GM12878 (cell line): ENCODE measurements around the gene CFAP53. TPM values are rescaled to one million over a fixed set of nuclear protein-coding genes. Genes with fewer than 3 reads are reported as not detected.
A peak's percentile ranks its signal among the peaks of the same experiment; 100 is the strongest.

Source experiments
- ATAC-seq: fragments of 200-7000 bp; cut with Tn5 transposase; 3 replicates; pipeline ENCODE4 v1.9.1; 2020; ENCODE audit warnings: mild to moderate bottlenecking, moderate library complexity
- BruUV-seq: library from RNA; stranded (reverse); fragments of 400-500 nt; replicated peaks from 2 replicates; lab custom pipeline; 2021; lab: Mats Ljungman, UMichigan
- CTCF ChIA-PET: fragments of 300-600 bp; sonication (Branson Sonifier 250); formaldehyde crosslinking; extraction: SDS; loops from one replicate; lab custom pipeline; 2021; ENCODE audit warnings: inconsistent platforms; lab: Yijun Ruan, JAX
- POLR2A ChIA-PET: fragments of 350-600 bp; formaldehyde crosslinking; extraction: SDS; loops from one replicate; lab custom pipeline; 2021; ENCODE audit warnings: inconsistent platforms; lab: Charles Lee
- RAD21 ChIA-PET: fragments of 300-600 bp; sonication (Branson Sonifier 250); formaldehyde crosslinking; loops from one replicate; lab custom pipeline; 2023; ENCODE audit warnings: antibody characterized with exemption; ENCODE audit not compliant: unreplicated experiment; lab: Charles Lee
- SMC1A ChIA-PET: fragments of 300-600 bp; sonication (Branson Sonifier 250); formaldehyde crosslinking; loops from one replicate; lab custom pipeline; 2023; ENCODE audit not compliant: unreplicated experiment, uncharacterized antibody; lab: Charles Lee
- DNase-seq: peaks from one replicate; pipeline ENCODE4 v3.0.0-alpha.2; 2011; ENCODE audit warnings: low read depth, low spot score
- FAIRE-seq: peaks from 3 replicates; lab custom pipeline; 2011; peaks lifted over from hg19 to GRCh38; lab: Jason Lieb, UNC
- H2AFZ ChIP-seq: 2 replicates; pipeline ENCODE4 v1.6.0; 2011; ENCODE audit warnings: low read depth, low read length, control low read depth; ENCODE audit not compliant: control insufficient read depth
- H3K27ac ChIP-seq: 2 replicates; pipeline ENCODE4 v1.5.1; 2011; ENCODE audit warnings: control low read depth; ENCODE audit not compliant: control insufficient read depth, insufficient read depth
- H3K27me3 ChIP-seq, 2 experiments: replicated peaks in 1 of 2; 2 replicates each; pipeline versions ENCODE4 v1.6.0 to v1.6.1; 2011; ENCODE audit warnings: low read length in 1 of 2; ENCODE audit not compliant: control insufficient read depth in 2 of 2, insufficient read depth in 2 of 2
- H3K36me3 ChIP-seq, 2 experiments: 2 replicates each; pipeline ENCODE4 v1.5.1; 2011; ENCODE audit warnings: low read length in 1 of 2; ENCODE audit not compliant: control insufficient read depth in 2 of 2, insufficient read depth in 2 of 2
- H3K4me1 ChIP-seq: 2 replicates; pipeline ENCODE4 v1.6.1; 2011; ENCODE audit warnings: mild to moderate bottlenecking, low read length, moderate library complexity, mixed read lengths; ENCODE audit not compliant: control insufficient read depth, insufficient read depth
- H3K4me2 ChIP-seq: 2 replicates; pipeline ENCODE4 v1.6.0; 2011; ENCODE audit warnings: control low read depth; ENCODE audit not compliant: control insufficient read depth, insufficient read depth
- H3K4me3 ChIP-seq: fragments of 200-600 bp; sonication (generic); 2 replicates; pipeline ENCODE4 v1.5.1; 2016
- H3K79me2 ChIP-seq: 2 replicates; pipeline ENCODE4 v1.6.0; 2011; ENCODE audit warnings: low read length; ENCODE audit not compliant: control insufficient read depth, insufficient read depth
- H3K9ac ChIP-seq: 2 replicates; pipeline ENCODE4 v1.8.0; 2011; ENCODE audit warnings: low read length, control low read depth, mixed read lengths; ENCODE audit not compliant: control insufficient read depth, insufficient read depth
- H3K9me3 ChIP-seq: replicated peaks from 3 replicates; pipeline ENCODE4 v1.5.1; 2011; ENCODE audit warnings: mild to moderate bottlenecking, low read length; ENCODE audit not compliant: control insufficient read depth, insufficient read depth
- H4K20me1 ChIP-seq: 2 replicates; pipeline ENCODE4 v1.6.0; 2011; ENCODE audit not compliant: control insufficient read depth, insufficient read depth
- CEBPB ChIP-seq, 2 experiments: fragments of 150-350 bp in 1 of 2; IDR thresholded peaks; 2 replicates each; pipeline ENCODE4 v1.6.1; 2012 to 2014; ENCODE audit warnings: low read depth in 2 of 2, low read length in 2 of 2, borderline replicate concordance in 1 of 2, inconsistent platforms in 1 of 2
- CREB1 ChIP-seq: IDR thresholded peaks from 2 replicates; pipeline ENCODE4 v1.6.1; 2012; ENCODE audit warnings: low read depth, mild to moderate bottlenecking, inconsistent platforms
- HCFC1 ChIP-seq: fragments of 150-350 bp; IDR thresholded peaks from 2 replicates; pipeline ENCODE4 v1.6.1; 2014; ENCODE audit warnings: low read length
- IKZF2 ChIP-seq, 2 experiments: fragments of 450-650 bp; IDR thresholded peaks; 2 replicates each; pipeline ENCODE4 v1.6.1; 2017; ENCODE audit warnings: mild to moderate bottlenecking in 2 of 2, moderate library complexity in 2 of 2
- MTA3 ChIP-seq: IDR thresholded peaks from 2 replicates; pipeline ENCODE4 v1.6.1; 2012; ENCODE audit warnings: low read length, inconsistent platforms, borderline replicate concordance
- MYC ChIP-seq: IDR thresholded peaks from 2 replicates; pipeline ENCODE4 v1.6.1; 2011; ENCODE audit warnings: mild to moderate bottlenecking, low read length, moderate library complexity, inconsistent platforms; ENCODE audit not compliant: insufficient read depth, insufficient replicate concordance, insufficient read length, severe bottlenecking
- NR2C1 ChIP-seq: fragments of 450-650 bp; IDR thresholded peaks from 2 replicates; pipeline ENCODE4 v1.6.1; 2017; ENCODE audit warnings: antibody characterized with exemption, mild to moderate bottlenecking, moderate library complexity
- POLR2A ChIP-seq: IDR thresholded peaks from 2 replicates; pipeline ENCODE4 v1.6.1; 2011; ENCODE audit warnings: low read depth, mild to moderate bottlenecking, low read length
- RB1 ChIP-seq: fragments of 450-650 bp; formaldehyde crosslinking; IDR thresholded peaks from 2 replicates; pipeline ENCODE4 v1.6.1; 2017; ENCODE audit warnings: mild to moderate bottlenecking, borderline replicate concordance
- SMARCA5 ChIP-seq: fragments of 450-650 bp; IDR thresholded peaks from 2 replicates; pipeline ENCODE4 v1.6.1; 2017; ENCODE audit warnings: mild to moderate bottlenecking
- SRF ChIP-seq, 2 experiments: IDR thresholded peaks; 2 replicates each; pipeline ENCODE4 v1.6.1; 2011; ENCODE audit warnings: low read depth in 2 of 2, low read length in 2 of 2, mild to moderate bottlenecking in 1 of 2, moderate library complexity in 1 of 2
- ZNF384 ChIP-seq: IDR thresholded peaks from 2 replicates; pipeline ENCODE4 v1.6.1; 2012; ENCODE audit warnings: low read depth, mild to moderate bottlenecking, low read length, improper control_type of control experiment, borderline replicate concordance
- ZNF592 ChIP-seq: fragments of 450-650 bp; IDR thresholded peaks from 2 replicates; pipeline ENCODE4 v1.6.1; 2017; ENCODE audit warnings: mild to moderate bottlenecking, moderate library complexity
- WGBS: methylation state at CpG from one replicate; pipeline ENCODE4 v1.1.6; 2016; ENCODE audit warnings: low lambda C conversion rate; ENCODE audit not compliant: insufficient replicate concordance, insufficient coverage; ENCODE audit errors: missing lambda C conversion rate; 5-methylcytosine and 5-hydroxymethylcytosine counted together
- in situ Hi-C: fragments of 300-500 bp; cut with MboI; formaldehyde crosslinking; loops from 9 replicates; pipeline ENCODE4 v1.14.3; 2018; ENCODE audit warnings: mixed read lengths
- intact Hi-C: fragments of 100-400 bp; cut with micrococcal nuclease; formaldehyde crosslinking; loops from one replicate; pipeline ENCODE4 v1.14.2; 2022; ENCODE audit not compliant: unreplicated experiment
- polyA plus RNA-seq, 11 experiments: library from polyadenylated mRNA; depleted of rRNA in 4 of 11; unstranded in 6 of 11; stranded (reverse) in 5 of 11; fragments of >200 nt; fragmentation: Nextera tagmentation in 4 of 11; fragmentation: Illumina TruSeq in 1 of 11; extraction: Ambion mirVana in 4 of 11; extraction: Trizol in 1 of 11; gene quantifications; 1 replicate in 1 of 11; 2 replicates in 10 of 11; pipeline versions ENCODE4 v1.2.1 to v1.2.3, GENCODE V29; 2011 to 2016; ENCODE audit warnings: inconsistent platforms in 2 of 11, missing spikeins in 2 of 11, low read depth in 1 of 11
- total RNA-seq, 4 experiments: library from RNA; depleted of rRNA in 3 of 4; stranded (reverse); fragments of >200 nt in 3 of 4; fragmentation: Illumina TruSeq in 1 of 4; extraction: Trizol in 1 of 4; gene quantifications; 2 replicates each; pipeline versions ENCODE4 v1.2.1 to v1.2.3, GENCODE V29; 2013 to 2021
- TF ChIP-seq, protein P1 (sequence below): fragments of 450-650 bp; formaldehyde crosslinking; IDR thresholded peaks from 2 replicates; pipeline ENCODE4 v1.4.0; 2022; ENCODE audit warnings: mild to moderate bottlenecking, moderate library complexity

CFAP53 gene
- total and polyA plus RNA-seq, 10 of the 15 experiments (the other 5 are each of a cell fraction or from before 2014, with no cell fraction given) = 0.05 to 0.31 (median 0.12) TPM; not detected in 1

GRCh38 chr18:50312296-50313030 is 46.2 kb upstream of the CFAP53 start (continued):
- TF ChIP-seq RB1 (no peak), MTA3 (peak; percentile 92), SRF (IDR thresholded peaks at IDR 0.05; ENCODE audit: low read depth in 2 of 2, low read length in 2 of 2) (no peak), HCFC1 (no peak), POLR2A (no peak), CEBPB (IDR thresholded peaks at IDR 0.05; ENCODE audit: borderline replicate concordance in 1 of 2, low read depth in 2 of 2, low read length in 2 of 2) (0 out of 4 replicates have a peak, but pooled peaks of 1 of the 2 experiments have one; percentile 52)
- TF ChIP-seq, protein P1, sequence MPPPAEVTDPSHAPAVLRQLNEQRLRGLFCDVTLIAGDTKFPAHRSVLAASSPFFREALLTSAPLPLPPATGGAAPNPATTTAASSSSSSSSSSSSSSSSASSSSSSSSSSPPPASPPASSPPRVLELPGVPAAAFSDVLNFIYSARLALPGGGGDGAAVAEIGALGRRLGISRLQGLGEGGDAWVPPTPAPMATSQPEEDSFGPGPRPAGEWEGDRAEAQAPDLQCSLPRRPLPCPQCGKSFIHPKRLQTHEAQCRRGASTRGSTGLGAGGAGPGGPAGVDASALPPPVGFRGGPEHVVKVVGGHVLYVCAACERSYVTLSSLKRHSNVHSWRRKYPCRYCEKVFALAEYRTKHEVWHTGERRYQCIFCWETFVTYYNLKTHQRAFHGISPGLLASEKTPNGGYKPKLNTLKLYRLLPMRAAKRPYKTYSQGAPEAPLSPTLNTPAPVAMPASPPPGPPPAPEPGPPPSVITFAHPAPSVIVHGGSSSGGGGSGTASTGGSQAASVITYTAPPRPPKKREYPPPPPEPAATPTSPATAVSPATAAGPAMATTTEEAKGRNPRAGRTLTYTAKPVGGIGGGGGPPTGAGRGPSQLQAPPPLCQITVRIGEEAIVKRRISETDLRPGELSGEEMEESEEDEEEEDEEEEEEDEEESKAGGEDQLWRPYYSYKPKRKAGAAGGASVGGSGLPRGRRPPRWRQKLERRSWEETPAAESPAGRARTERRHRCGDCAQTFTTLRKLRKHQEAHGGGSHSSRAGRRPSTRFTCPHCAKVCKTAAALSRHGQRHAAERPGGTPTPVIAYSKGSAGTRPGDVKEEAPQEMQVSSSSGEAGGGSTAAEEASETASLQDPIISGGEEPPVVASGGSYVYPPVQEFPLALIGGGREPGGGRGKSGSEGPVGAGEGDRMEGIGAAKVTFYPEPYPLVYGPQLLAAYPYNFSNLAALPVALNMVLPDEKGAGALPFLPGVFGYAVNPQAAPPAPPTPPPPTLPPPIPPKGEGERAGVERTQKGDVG (CRISPR knock-in tag) = no peak
- TF ChIP-seq, all 136 proteins: peak for 27

DNA sequence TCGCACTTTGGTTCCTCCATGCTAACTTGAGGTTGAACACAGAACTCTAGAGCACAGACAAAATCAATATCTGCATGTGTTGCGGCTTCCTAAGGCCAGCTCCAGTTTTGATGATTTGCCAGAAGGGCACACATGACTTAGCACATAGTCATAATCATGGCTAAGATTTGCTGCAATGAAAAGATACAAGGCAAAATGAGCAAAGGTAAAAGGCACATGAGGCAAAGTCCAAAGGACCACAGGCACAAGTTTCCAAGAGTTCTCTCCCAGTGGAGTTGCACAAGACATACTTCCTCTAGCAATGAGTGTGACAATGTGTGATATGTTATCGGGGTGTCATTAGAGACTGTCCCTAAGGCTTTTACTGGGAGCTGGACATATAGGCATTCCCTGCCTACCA is 45.4 kb upstream of the CFAP53 start:
- RAD21 ChIA-PET = interaction anchor here (0.9 to 6.6 kb wide), 6 partner anchors 8 to 44 kb away, joined by 3 to 125 read pairs (median 4); partner anchors contain the start of gene MBD1
- peaks cover 70% of the 10 kb centered on the region for H3K4me1 ChIP-seq
- WGBS = 100% methylated on average over 3 of the region's 3 CpGs
- no peak overlapping the region for H2AFZ ChIP-seq
- CTCF ChIA-PET = interaction anchor here (0.7 to 6.6 kb wide), 9 partner anchors 9 to 45 kb away, joined by 3 to 83 read pairs (median 4); partner anchors contain the start of gene MBD1
- 0 out of 2 replicates have a peak overlapping the region, but pooled peaks have one; percentile 18 for H3K4me3 ChIP-seq
- H3K27ac ChIP-seq = peak overlapping the region; percentile 95
- ATAC-seq (no peak), DNase-seq (no peak), FAIRE-seq (no peak)
- H3K36me3 ChIP-seq = no peaks in the 10 kb centered on the region
- no peaks in the 10 kb centered on the region for H3K79me2 ChIP-seq
- H3K9me3 ChIP-seq = peaks cover 6% of the 10 kb centered on the region; the same call in 2 of the 3 replicates
- intact Hi-C loops = loop anchor here (1.0 kb wide), 1 partner anchor 30 kb away; the partner anchor contains the start of gene MBD1
- TF ChIP-seq IKZF2 (IDR thresholded peaks at IDR 0.05) (no peak; a peak in 1 of 4 replicates), ZNF384 (no peak), MYC (no peak), NR2C1 (no peak), ZNF592 (0 out of 2 replicates have a peak, but pooled peaks have one; percentile 34), CREB1 (no peak), SMARCA5 (0 out of 2 replicates have a peak, but pooled peaks have one; percentile 15)
- SMC1A ChIA-PET = interaction anchor here (0.6 to 8.7 kb wide), 14 partner anchors 8 to 53 kb away, joined by 3 to 145 read pairs (median 4); partner anchors contain the start of gene CFAP53
- H3K4me2 ChIP-seq = peak overlapping the region; percentile 85
- in situ Hi-C loops = no loop called here
- POLR2A ChIA-PET = interaction anchor here (0.5 to 1.2 kb wide), 7 partner anchors 12 to 128 kb away, joined by 3 to 7 read pairs (median 4); no protein-coding TSS in a partner anchor
- no peaks in the 10 kb centered on the region for H4K20me1 ChIP-seq
- no TSS peak for BruUV-seq
- H3K9ac ChIP-seq = peak overlapping the region; percentile 27
- H3K27me3 ChIP-seq = no peaks in the 10 kb centered on the region
